GM20000 (cell line): ENCODE measurements around the gene DSG2.
"Not testable (repeated sequence)": the region's sequence is repeated elsewhere in the genome, so short reads cannot be mapped to it uniquely, and the experiment has no call there.

ENCODE experiments used
- DNase-seq: peaks from one replicate; pipeline ENCODE4 v3.0.0; 2012; ENCODE audit warnings: low spot score
- TF ChIP-seq, protein P1 (sequence below): IDR thresholded peaks from 2 replicates; pipeline ENCODE4 v1.5.1; 2012; ENCODE audit warnings: mild to moderate bottlenecking, control low read depth; ENCODE audit errors: extremely low read depth, missing control alignments

Gene DSG2

DNA sequence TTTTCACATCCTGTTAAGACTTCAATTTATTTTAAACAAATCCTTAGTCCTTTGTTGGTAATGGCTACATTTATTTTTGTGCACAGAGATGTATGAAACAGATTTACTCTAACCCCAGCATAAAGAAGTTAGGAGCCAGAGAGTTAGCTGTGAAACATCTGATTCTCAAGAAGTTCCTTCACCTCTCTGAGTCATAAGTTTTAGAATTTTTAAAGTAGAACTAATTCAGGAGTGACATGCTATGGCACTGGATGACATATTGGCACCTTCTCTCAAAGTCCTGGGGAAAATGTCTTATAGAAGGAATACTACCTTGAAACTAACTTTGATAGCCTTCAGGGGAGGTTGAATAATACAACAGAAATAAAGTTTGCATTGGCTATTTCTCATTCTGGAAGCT is 6.4 kb upstream of the DSG2 start:
- no peak for DNase-seq
- TF ChIP-seq, protein P1, sequence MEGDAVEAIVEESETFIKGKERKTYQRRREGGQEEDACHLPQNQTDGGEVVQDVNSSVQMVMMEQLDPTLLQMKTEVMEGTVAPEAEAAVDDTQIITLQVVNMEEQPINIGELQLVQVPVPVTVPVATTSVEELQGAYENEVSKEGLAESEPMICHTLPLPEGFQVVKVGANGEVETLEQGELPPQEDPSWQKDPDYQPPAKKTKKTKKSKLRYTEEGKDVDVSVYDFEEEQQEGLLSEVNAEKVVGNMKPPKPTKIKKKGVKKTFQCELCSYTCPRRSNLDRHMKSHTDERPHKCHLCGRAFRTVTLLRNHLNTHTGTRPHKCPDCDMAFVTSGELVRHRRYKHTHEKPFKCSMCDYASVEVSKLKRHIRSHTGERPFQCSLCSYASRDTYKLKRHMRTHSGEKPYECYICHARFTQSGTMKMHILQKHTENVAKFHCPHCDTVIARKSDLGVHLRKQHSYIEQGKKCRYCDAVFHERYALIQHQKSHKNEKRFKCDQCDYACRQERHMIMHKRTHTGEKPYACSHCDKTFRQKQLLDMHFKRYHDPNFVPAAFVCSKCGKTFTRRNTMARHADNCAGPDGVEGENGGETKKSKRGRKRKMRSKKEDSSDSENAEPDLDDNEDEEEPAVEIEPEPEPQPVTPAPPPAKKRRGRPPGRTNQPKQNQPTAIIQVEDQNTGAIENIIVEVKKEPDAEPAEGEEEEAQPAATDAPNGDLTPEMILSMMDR, result no peak

DNA sequence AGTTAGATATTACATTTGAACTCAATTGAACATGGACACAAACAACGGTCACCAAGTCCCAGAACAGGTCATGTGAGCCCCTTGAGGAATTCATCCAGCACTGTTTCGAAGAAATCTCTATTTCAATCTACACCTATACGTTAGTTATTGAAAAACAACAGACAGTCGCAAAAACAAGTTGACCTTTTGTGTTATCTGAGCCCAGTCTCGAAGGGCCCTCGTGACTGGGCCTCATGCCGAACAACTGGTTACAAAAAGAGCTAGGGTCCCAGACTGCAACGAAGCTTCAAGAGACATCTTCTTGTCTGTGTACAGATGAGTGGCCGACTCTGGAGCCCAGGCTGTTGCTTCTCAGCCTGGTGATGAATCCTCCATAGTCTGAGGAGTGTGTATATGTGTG is 5.3 kb upstream of the DSG2 start:
- TF ChIP-seq, protein P1, result no peak
- no peak for DNase-seq

DNA sequence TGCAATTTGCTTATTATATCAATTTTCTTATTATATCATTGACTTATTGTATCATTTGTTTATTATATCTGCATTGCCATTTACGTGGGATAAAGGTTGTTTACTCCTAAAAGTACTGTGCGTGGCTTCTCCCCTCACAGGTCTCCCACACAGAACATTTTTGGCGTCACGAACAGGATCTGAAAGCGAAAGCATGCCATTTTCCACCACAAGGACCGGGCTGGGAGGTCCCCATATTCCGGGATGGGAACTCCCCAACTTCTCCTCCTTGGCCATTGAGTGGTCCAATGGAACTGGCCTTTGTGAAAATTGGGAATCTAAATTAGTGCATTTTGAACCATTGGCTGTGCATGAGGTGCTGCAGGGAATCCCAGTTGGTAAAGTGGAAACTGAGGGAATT is 4.8 kb upstream of the DSG2 start:
- DNase-seq, result no peak
- TF ChIP-seq, protein P1, result no peak

DNA sequence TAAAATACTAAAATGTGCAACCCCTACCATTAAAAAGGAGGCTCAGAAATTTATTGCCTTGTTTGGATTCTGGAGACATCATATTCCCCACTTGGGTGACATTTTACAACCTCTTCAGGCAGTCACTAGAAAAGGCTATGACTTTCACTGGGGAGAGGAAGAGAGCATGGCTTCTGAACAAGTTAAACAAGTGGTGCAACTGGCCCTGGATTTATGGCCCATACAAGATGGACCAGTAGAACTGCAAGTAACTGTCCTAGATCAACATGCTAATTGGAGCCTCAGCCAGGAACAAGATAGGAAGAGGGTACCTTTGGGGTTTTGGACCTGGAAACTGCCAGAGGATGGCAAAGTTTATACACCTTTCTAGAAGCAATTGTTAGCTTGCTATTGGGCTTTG is 4.0 kb upstream of the DSG2 start:
- no peak for DNase-seq
- TF ChIP-seq, protein P1, result no peak

DNA sequence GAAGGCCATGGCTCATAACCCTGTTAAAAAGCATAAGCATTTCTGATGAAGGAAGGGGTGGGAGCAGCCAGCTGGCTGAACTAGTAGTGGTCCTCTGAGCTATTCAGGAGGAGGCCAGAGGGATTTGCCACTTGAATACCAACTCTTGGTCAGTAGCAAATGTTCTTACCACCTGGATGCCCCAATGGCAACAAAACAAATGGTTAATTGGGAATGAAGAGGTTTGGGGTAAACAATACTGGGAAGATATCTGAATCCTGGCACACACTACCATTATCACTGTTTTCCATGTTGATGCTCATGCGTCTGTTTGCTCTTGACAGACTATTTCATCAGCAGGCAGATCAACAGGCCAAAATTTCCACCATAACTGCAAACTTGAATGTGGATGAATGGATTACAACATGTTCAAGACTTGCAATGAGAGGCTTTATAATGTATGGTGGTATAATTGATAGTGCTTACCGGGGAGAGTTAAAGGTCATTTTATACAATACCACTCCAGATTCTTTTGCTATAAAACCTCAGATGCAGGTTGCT is 3.2 kb upstream of the DSG2 start:
- not testable (repeated sequence) for DNase-seq

DNA sequence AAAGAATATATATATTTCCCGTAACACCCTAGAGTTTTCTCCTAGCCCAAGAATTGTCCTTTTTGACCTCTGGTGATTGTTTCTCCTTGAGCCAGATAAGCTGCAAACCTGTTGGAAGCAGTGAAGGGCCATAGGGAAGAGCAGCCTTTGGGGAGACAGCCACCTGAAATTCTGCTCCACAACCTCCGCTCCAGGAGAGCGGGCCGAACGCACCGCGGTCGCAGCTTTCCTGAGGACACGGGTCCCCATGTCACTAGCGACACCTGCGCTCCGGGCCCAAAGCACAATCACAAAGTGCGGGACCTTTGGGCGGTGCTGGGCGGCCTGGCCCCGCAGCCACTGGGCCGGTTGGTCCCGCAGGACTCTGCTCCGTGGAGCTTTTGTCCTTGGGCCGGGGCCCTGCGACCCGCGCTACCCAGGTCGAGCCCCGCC is 557 bp upstream of the DSG2 start:
- no peak for DNase-seq
- TF ChIP-seq, protein P1, result no peak

DNA sequence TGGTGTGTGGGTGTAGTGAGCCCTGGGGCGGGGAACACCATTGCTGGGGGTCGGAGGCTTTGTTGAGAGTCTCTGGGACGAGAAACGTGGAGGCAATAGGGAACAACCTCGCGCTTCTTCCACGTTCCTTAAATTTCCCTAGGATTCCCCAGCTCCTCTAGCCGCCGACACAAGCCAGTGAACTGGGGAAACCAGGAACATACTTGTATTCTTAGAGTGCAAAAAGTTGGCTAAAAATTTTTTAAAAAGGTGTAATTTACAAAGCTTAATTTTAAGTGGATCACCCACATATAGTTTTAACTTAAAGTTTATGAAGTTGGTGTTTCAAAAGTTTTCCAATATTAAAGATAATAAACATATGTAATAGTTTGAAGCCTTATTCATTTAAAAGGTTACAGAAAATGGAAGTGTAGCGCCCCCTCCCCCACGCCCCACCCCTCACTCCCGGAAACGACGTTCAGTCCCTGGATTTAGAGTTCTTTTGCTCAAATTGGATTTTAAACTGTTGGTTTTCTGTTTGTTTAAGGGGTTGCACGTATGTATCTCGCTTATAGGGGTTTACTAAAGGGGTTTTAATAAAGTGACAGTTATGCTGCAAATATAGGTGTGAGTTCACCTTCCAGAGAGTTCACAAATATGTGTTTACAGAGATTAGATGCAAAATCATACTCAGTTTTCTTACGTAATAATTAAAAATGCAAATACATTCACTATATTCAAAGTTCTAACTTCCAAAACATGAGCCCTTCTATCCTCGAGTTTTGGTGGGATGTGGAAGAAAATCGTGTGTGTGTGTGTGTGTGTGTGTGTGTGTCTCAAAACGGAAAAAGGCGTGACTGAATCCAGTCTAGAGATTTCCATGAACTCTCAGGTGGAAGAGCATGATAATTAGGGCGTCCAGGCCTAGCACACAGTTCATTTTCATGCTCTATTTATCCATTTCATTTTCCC is 872 bp downstream of the DSG2 start:
- peak; percentile 27 for DNase-seq
- TF ChIP-seq, protein P1, result no peak
